ENCODE results near the gene IER2.

The IER2 gene

DNA sequence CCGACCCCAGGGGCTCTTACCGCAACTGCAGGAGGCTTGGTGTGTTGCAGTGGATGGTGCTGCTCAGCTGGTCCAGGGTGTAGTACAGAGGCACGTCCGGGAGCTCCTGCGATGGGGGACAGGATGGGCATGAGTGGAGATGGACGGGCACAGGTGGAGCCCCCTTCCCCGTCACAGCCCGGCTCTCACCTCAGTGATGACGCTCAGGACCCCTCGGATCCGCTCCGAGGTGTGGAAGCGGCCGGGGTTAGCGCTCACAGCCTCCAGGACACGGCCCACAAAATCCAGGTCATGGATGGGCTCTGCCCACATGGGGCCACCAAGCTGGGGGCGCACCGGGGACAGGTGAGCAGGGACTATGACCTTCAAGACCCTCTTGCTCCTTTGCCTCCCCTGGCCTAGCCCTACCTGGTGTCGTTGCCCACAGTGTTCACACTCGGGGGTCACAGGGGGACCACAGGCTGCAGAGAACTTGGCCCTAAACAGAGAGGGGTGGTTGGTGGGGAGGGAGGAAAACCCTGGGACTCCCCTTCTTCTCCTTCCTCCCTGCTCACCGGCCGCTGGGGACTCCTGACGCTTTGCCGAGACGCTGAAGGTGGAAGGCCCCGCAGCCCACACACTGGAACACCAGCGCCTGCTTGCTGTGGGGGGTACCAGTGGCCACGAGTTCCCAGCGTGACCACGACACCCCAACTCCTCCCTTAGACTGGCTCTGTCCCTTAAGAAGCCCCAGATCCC is 40.7 kb upstream of the IER2 start:
- H3K9me3 ChIP-seq (ENCODE audit: control insufficient read depth, low read length) = no peaks in the 10 kb centered on the region
- TF ChIP-seq CTCF (IDR thresholded peaks at IDR 0.05) = no peak
- no peak overlapping the region for H3K4me3 ChIP-seq (ENCODE audit: low read depth, low read length)
- H3K4me2 ChIP-seq (ENCODE audit: low read length) = no peak overlapping the region
- H2AFZ ChIP-seq = no peak overlapping the region
- H3K79me2 ChIP-seq = no peaks in the 10 kb centered on the region
- H3K4me1 ChIP-seq = no peaks in the 10 kb centered on the region
- no peaks in the 10 kb centered on the region for H3K36me3 ChIP-seq (ENCODE audit: control insufficient read depth, insufficient read depth, low read length)
- no peaks in the 10 kb centered on the region for H3K27me3 ChIP-seq (ENCODE audit: control insufficient read depth, insufficient read depth, low read length)
- H3K9ac ChIP-seq = no peak overlapping the region
- H3K27ac ChIP-seq = no peak overlapping the region

- no peak overlapping the region for H3K4me3 ChIP-seq (ENCODE audit: low read depth, low read length)
- no peaks in the 10 kb centered on the region for H3K27me3 ChIP-seq (ENCODE audit: control insufficient read depth, insufficient read depth, low read length)
- H3K9me3 ChIP-seq (ENCODE audit: control insufficient read depth, low read length) = no peaks in the 10 kb centered on the region
- H3K9ac ChIP-seq = no peak overlapping the region
- no peak overlapping the region for H3K27ac ChIP-seq
- H3K36me3 ChIP-seq (ENCODE audit: control insufficient read depth, insufficient read depth, low read length) = no peaks in the 10 kb centered on the region
- no peak overlapping the region for H2AFZ ChIP-seq
- TF ChIP-seq CTCF (IDR thresholded peaks at IDR 0.05) = no peak
- no peaks in the 10 kb centered on the region for H3K4me1 ChIP-seq
- H3K4me2 ChIP-seq (ENCODE audit: low read length) = no peak overlapping the region
- no peaks in the 10 kb centered on the region for H3K79me2 ChIP-seq
Observed at GRCh38 chr19:13110099-13110610, 40.1 kb upstream of the IER2 start.

DNA sequence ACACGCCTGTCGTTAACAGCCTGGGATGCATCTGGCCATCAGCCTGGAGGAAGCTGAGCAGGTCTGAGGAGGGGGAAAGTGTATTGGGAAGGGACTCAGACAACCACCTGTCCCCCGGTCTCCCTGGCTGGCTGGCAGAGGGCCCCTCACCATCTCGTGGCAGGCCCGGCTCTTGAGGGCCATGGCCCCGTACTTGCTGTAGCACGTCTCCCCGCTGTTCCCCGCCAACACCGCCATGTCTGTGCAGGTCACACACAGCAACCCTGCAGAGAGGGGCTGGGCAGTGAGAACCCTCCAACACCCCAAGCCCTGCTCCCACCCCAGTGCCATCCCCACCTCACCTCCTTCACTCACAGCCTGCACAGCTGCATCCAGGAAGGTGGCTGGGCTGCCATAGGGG is 37.7 kb upstream of the IER2 start:
- Histone ChIP-seq H2AFZ (no peak overlapping the region), H3K4me2 (ENCODE audit: low read length) (no peak overlapping the region), H3K27me3 (ENCODE audit: control insufficient read depth, insufficient read depth, low read length) (no peaks in the 10 kb centered on the region), H3K79me2 (no peaks in the 10 kb centered on the region), H3K4me1 (peaks cover 6% of the 10 kb centered on the region), H3K9me3 (ENCODE audit: control insufficient read depth, low read length) (no peaks in the 10 kb centered on the region), H3K9ac (no peak overlapping the region), H3K4me3 (ENCODE audit: low read depth, low read length) (no peak overlapping the region), H3K36me3 (ENCODE audit: control insufficient read depth, insufficient read depth, low read length) (no peaks in the 10 kb centered on the region), H3K27ac (no peak overlapping the region)
- no peak for TF ChIP-seq CTCF (IDR thresholded peaks at IDR 0.05)

- H3K9me3 ChIP-seq (ENCODE audit: control insufficient read depth, low read length) = no peaks in the 10 kb centered on the region
- peak overlapping the region; percentile 85 for H2AFZ ChIP-seq
- peak overlapping the region; percentile 58 for H3K27ac ChIP-seq
- peaks cover 9% of the 10 kb centered on the region for H3K79me2 ChIP-seq
- no peaks in the 10 kb centered on the region for H3K27me3 ChIP-seq (ENCODE audit: control insufficient read depth, insufficient read depth, low read length)
- H3K4me2 ChIP-seq (ENCODE audit: low read length) = peak overlapping the region; percentile 87
- peak overlapping the region; percentile 89 for H3K4me3 ChIP-seq (ENCODE audit: low read depth, low read length)
- no peak overlapping the region for H3K9ac ChIP-seq
- no peak for TF ChIP-seq CTCF (IDR thresholded peaks at IDR 0.05)
- H3K4me1 ChIP-seq = peaks cover 14% of the 10 kb centered on the region
- no peaks in the 10 kb centered on the region for H3K36me3 ChIP-seq (ENCODE audit: control insufficient read depth, insufficient read depth, low read length)
Observed at GRCh38 chr19:13115936-13116281, 34.3 kb upstream of the IER2 start.

Data from parathyroid adenoma (tissue), 2 donors.